ENCODE measurements around the gene KRT27. TPM values are rescaled to one million over a fixed set of nuclear protein-coding genes. Genes with fewer than 3 reads are reported as not detected.

The KRT27 gene
- total and polyA plus RNA-seq, 8 donors, result not detected

GRCh38 chr17:40795019-40795667 is 12.8 kb upstream of the KRT27 start:
- Histone ChIP-seq H3K4me3 (no peak overlapping the region), H3K9me3 (no peaks in the 10 kb centered on the region), H3K36me3 (no peaks in the 10 kb centered on the region), H3K27me3 (peaks cover 0 to 53% (median 17%) of the 10 kb centered on the region in 3 donors), H3K4me1 (no peaks in the 10 kb centered on the region), H3K27ac (no peak overlapping the region)
- WGBS, 5 donors, result 68 to 74% (median 71%) methylated on average over 10 of the region's 10 CpGs
- no peak for DNase-seq
- no peak for TF ChIP-seq EP300 (IDR thresholded peaks at IDR 0.05)
- TF ChIP-seq, protein P1, sequence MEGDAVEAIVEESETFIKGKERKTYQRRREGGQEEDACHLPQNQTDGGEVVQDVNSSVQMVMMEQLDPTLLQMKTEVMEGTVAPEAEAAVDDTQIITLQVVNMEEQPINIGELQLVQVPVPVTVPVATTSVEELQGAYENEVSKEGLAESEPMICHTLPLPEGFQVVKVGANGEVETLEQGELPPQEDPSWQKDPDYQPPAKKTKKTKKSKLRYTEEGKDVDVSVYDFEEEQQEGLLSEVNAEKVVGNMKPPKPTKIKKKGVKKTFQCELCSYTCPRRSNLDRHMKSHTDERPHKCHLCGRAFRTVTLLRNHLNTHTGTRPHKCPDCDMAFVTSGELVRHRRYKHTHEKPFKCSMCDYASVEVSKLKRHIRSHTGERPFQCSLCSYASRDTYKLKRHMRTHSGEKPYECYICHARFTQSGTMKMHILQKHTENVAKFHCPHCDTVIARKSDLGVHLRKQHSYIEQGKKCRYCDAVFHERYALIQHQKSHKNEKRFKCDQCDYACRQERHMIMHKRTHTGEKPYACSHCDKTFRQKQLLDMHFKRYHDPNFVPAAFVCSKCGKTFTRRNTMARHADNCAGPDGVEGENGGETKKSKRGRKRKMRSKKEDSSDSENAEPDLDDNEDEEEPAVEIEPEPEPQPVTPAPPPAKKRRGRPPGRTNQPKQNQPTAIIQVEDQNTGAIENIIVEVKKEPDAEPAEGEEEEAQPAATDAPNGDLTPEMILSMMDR (IDR thresholded peaks at IDR 0.05), result no peak
- TF ChIP-seq POLR2AphosphoS5 (IDR thresholded peaks at IDR 0.05), result no peak
- no peak for TF ChIP-seq POLR2A (IDR thresholded peaks at IDR 0.05)
- intact Hi-C loops (cut with DNase I; ENCODE audit: low total_unique reads), result no loop called here

DNA sequence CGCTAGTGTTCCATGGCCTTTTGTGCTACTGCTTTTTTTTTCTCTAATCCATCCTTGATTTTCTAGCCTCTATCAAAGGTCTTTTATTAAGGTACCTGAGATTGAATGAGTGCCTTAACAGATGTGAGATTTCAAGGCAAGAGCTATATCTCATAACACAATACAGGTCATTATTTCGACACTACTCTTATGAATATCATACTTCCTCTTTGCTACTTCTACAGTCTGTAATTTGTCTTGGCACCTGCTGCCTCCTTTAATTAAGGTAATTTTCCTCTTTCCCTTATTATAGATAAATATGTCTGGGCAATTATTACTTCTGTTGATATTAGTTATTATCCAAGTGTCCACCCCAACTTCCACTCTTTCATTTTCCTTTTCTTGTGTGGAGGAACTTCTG is 12.1 kb upstream of the KRT27 start:
- WGBS, 5 donors, result 36 to 59% (median 56%) methylated on average over 2 of the region's 2 CpGs
- no peak for DNase-seq
- Histone ChIP-seq H3K36me3 (no peaks in the 10 kb centered on the region), H3K4me1 (no peaks in the 10 kb centered on the region), H3K9me3 (no peaks in the 10 kb centered on the region), H3K4me3 (no peak overlapping the region), H3K27me3 (peaks cover 0 to 46% (median 14%) of the 10 kb centered on the region in 3 donors), H3K27ac (no peak overlapping the region)
- intact Hi-C loops (cut with DNase I; ENCODE audit: low total_unique reads), result no loop called here
- TF ChIP-seq, protein P1 (IDR thresholded peaks at IDR 0.05), result no peak
- no peak for TF ChIP-seq POLR2A (IDR thresholded peaks at IDR 0.05)
- no peak for TF ChIP-seq EP300 (IDR thresholded peaks at IDR 0.05)
- no peak for TF ChIP-seq POLR2AphosphoS5 (IDR thresholded peaks at IDR 0.05)

GRCh38 chr17:40793832-40794231 is 11.5 kb upstream of the KRT27 start:
- no peak overlapping the region for H3K27ac ChIP-seq
- H3K27me3 ChIP-seq, result peaks cover 0 to 45% (median 12%) of the 10 kb centered on the region in 3 donors
- no peak for DNase-seq
- H3K9me3 ChIP-seq, result no peaks in the 10 kb centered on the region
- intact Hi-C loops (cut with DNase I; ENCODE audit: low total_unique reads), result no loop called here
- no peaks in the 10 kb centered on the region for H3K4me1 ChIP-seq
- no peak overlapping the region for H3K4me3 ChIP-seq
- TF ChIP-seq POLR2AphosphoS5 (IDR thresholded peaks at IDR 0.05) (no peak), POLR2A (IDR thresholded peaks at IDR 0.05) (no peak), EP300 (IDR thresholded peaks at IDR 0.05) (no peak)
- TF ChIP-seq, protein P1 (IDR thresholded peaks at IDR 0.05), result no peak
- WGBS, 5 donors, result 60 to 74% (median 68%) methylated on average over 10 of the region's 10 CpGs
- H3K36me3 ChIP-seq, result no peaks in the 10 kb centered on the region

DNA sequence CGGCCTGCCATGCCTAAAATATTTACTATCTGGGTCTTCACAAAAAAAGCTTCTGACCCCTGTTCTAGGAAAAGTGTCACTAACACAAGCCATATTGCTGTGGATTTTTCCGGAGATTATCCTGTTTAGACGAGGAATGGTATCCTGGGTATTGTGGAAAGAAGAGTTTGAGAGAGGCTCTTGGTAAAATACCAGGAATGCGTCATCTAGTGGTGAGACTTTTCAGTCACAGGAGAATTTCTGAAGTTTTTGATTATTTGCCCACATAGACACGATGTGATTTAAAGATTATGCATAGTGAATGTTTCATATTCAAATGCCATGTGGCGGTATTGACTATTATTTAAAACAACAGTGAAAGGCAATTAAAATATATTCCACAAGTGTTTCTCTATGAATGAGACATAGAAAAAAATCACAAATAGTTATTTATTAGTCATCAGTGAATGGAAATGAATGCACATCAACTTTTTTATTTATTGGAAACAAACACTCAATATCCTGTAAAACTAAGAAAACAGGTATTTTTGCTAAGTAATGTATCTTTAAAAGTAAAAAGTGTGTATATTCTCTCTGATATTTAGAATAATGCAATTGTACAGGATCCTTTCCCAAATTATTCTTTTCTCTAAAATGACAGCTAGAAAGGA is 9.6 kb upstream of the KRT27 start:
- no peaks in the 10 kb centered on the region for H3K4me1 ChIP-seq
- H3K9me3 ChIP-seq, result no peaks in the 10 kb centered on the region
- DNase-seq, result peak in 1 of 2 donors; percentile 64
- H3K36me3 ChIP-seq, result no peaks in the 10 kb centered on the region
- intact Hi-C loops (cut with DNase I; ENCODE audit: low total_unique reads), result no loop called here
- WGBS, 5 donors, result 26 to 32% (median 31%) methylated on average over 6 of the region's 6 CpGs
- H3K27me3 ChIP-seq, result peaks cover 0 to 29% (median 8%) of the 10 kb centered on the region in 3 donors
- no peak overlapping the region for H3K4me3 ChIP-seq
- H3K27ac ChIP-seq, result peak overlapping the region in 1 of 5 donors; percentile 5
- TF ChIP-seq, protein P1 (IDR thresholded peaks at IDR 0.05), result peak in 4 of 7 experiments; percentile 34 to 64 (median 47)
- TF ChIP-seq POLR2AphosphoS5 (IDR thresholded peaks at IDR 0.05), result no peak

All from stomach (tissue), 9 donors.